Suppressor macrophage treated with lipopolysaccharide for 4 hours (primary cell): ENCODE results near the gene SIX2.

Experiments
- DNase-seq: peaks from one replicate; pipeline ENCODE4 v3.0.0-alpha.2; 2020

SIX2 gene

GRCh38 chr2:45000921-45001868 is 8.1 kb downstream of the SIX2 start:
- DNase-seq: no peak

GRCh38 chr2:45000341-45000901 is 8.8 kb downstream of the SIX2 start:
- DNase-seq: no peak

- DNase-seq: no peak
These were observed 9.7 kb downstream of the SIX2 start for GRCh38 chr2:44999540-44999939.

- no peak for DNase-seq
These were observed 11.3 kb downstream of the SIX2 start for GRCh38 chr2:44997963-44998362.

GRCh38 chr2:44996356-44996755 is 12.9 kb downstream of the SIX2 start:
- DNase-seq: no peak

- no peak for DNase-seq
These were observed 14.9 kb downstream of the SIX2 start for GRCh38 chr2:44994377-44994776.

GRCh38 chr2:44989176-44989575 is 20.1 kb downstream of the SIX2 start:
- DNase-seq: no peak

- no peak for DNase-seq
These were observed 25.2 kb downstream of the SIX2 start for GRCh38 chr2:44983836-44984604.

- DNase-seq: peak; percentile 83
These were observed 27.5 kb downstream of the SIX2 start for GRCh38 chr2:44981714-44982108.

GRCh38 chr2:44980751-44981713 is 28.2 kb downstream of the SIX2 start:
- no peak for DNase-seq

- DNase-seq: no peak
These were observed 29.7 kb downstream of the SIX2 start for GRCh38 chr2:44979581-44979980.

GRCh38 chr2:44975571-44976450 is 33.4 kb downstream of the SIX2 start:
- no peak for DNase-seq

GRCh38 chr2:44974064-44974715 is 35.1 kb downstream of the SIX2 start:
- peak; percentile 81 for DNase-seq

GRCh38 chr2:44972771-44973535 is 36.3 kb downstream of the SIX2 start:
- no peak for DNase-seq

- DNase-seq: no peak
These were observed 38.3 kb downstream of the SIX2 start for GRCh38 chr2:44970846-44971450.

GRCh38 chr2:44969936-44970335 is 39.3 kb downstream of the SIX2 start:
- no peak for DNase-seq

- no peak for DNase-seq
These were observed 41.4 kb downstream of the SIX2 start for GRCh38 chr2:44967727-44968432.

- DNase-seq: no peak
These were observed 42.2 kb downstream of the SIX2 start for GRCh38 chr2:44967056-44967455.

- peak; percentile 67 for DNase-seq
These were observed 43.6 kb downstream of the SIX2 start for GRCh38 chr2:44965684-44966083.
